A673 (cell line): Measurements from ENCODE around the gene NEGR1.
A peak's percentile ranks its signal among the peaks of the same experiment; 100 is the strongest.

Source experiments
- EZH2 ChIP-seq: fragments of 200-600 bp; sonication (generic); IDR thresholded peaks from 2 replicates; pipeline ENCODE4 v1.6.1; 2017; ENCODE audit warnings: borderline replicate concordance, low read depth, mild to moderate bottlenecking, mixed read lengths, antibody characterized with exemption, low read length; ENCODE audit not compliant: poor library complexity, severe bottlenecking
- TF ChIP-seq, protein P1 (sequence below): fragments of 300-800, 200-600 bp; sonication (generic); conservative IDR thresholded peaks from 2 replicates; pipeline ENCODE4 v1.5.1; 2017; ENCODE audit warnings: low read depth, mild to moderate bottlenecking, antibody characterized with exemption, low read length, moderate library complexity, mixed read lengths

DNA sequence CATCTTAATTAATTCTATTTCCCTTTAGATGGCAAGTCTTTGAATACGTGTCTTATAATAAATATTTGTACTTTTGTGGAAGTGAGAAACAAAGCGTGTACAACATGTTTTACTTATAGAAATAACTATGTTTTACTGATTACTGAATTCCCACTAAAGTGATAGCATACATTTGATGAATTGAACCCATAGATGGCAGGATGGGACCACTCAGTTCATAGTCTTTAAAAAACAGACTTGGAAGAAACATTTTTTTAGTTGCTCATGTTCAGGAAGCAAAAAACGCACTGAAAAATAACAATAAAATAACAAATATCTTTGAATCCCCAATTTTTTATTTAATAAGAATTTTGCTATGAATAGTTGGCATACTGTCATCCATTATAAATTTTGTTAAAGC lies 694.4 kb downstream of the NEGR1 start:
- TF ChIP-seq, protein P1, sequence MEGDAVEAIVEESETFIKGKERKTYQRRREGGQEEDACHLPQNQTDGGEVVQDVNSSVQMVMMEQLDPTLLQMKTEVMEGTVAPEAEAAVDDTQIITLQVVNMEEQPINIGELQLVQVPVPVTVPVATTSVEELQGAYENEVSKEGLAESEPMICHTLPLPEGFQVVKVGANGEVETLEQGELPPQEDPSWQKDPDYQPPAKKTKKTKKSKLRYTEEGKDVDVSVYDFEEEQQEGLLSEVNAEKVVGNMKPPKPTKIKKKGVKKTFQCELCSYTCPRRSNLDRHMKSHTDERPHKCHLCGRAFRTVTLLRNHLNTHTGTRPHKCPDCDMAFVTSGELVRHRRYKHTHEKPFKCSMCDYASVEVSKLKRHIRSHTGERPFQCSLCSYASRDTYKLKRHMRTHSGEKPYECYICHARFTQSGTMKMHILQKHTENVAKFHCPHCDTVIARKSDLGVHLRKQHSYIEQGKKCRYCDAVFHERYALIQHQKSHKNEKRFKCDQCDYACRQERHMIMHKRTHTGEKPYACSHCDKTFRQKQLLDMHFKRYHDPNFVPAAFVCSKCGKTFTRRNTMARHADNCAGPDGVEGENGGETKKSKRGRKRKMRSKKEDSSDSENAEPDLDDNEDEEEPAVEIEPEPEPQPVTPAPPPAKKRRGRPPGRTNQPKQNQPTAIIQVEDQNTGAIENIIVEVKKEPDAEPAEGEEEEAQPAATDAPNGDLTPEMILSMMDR: peak; percentile 71
- no peak for TF ChIP-seq EZH2
